HG02610 (cell line): ENCODE results near the gene CDKAL1.
A peak's percentile ranks its signal among the peaks of the same experiment; 100 is the strongest.

Source experiments
- ATAC-seq: cut with Tn5 transposase; IDR thresholded peaks from one replicate; pipeline ENCODE4 v1.9.1; 2021; ENCODE audit warnings: mild to moderate bottlenecking, moderate library complexity; ENCODE audit not compliant: unreplicated experiment

Gene CDKAL1

DNA sequence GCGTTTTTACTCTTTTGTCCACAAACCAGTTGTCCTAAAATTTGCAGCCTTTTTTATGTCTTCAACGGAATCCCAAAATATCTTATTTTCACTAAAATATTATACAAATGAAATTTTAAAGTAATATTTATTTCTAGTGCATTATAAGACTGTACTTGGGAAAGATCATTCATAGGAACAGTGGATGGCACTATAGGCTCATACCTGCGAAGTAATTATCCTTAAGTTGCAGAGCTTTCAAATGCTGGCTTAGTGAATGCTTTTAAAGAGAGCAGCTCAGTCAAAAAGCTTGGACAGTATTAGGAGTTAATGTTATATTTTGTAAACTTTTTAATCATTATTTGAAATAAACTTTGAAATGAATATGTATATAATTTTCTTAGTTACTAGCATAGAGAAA is 254.9 kb downstream of the CDKAL1 start:
- no peak for ATAC-seq

DNA sequence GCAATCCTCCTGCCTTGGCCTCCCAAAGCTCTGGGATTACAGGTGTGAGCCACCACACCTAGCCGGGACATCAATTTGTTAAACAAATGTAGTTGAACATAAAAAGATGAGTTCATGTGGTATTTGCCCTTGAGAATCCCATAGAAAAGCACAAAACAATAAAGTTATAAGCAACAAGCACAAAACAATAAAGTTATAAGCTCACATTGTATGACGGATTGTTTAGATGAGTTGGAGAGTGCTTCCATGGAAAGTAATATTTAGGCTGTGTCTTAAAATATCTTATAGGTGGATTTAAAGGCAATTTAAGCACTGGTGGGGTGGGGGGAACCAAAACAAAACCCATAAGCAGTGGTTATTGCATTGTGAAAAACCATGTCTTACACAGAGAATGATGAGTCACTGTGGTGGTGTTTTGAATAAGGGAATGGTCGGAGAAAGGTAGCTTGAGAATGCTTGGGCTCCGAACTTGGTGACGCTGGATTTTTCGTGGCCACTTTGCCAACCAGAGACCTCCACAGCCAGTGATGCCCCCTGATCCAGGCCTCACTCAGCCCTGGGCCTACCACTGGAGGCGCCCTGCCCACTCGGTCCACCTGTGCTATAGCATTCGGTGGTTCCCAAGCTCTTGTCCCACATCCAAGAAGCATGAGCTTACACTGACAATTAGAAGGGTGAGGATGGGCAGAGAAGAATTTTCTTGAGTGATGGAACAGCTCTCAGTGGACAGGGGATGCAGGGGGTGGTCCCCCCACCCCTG is 256.0 kb downstream of the CDKAL1 start:
- no peak for ATAC-seq

DNA sequence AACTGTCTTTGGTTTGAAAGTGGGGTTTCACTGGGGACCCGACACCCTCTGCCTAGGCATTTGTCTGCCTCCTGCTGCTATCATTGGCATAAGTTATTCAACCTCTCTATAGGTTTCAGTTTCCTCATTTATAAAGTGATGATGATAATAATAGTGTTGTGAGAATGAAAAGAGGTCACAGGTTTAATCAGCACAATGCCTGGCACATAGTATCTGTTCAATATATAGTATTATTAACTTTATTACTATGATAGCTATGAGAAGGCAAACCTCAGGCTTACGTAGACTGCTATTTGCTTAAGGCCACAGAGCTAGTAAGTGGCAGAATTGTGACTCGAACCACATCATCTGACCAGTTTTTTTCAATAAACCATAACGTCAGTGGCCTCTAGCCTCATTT is 256.8 kb downstream of the CDKAL1 start:
- no peak for ATAC-seq

DNA sequence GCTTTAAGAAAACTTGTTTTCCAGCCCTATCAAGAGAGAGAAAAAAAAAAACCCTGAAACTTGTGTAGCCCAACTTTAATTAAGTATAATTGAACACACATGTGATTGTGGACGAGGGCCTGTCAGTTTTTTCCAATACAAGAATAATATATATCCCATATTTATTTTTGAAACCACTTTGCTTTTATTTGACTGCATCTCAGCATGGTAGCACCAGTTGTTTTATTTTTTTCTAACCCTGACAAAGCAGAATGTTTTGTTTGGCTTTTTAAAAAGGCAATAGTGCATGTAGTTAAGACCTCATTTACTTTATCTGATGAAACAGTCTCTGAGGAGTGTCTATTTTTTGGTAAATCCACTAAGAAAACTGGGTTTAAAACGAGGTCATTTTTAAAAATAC is 257.7 kb downstream of the CDKAL1 start:
- no peak for ATAC-seq

DNA sequence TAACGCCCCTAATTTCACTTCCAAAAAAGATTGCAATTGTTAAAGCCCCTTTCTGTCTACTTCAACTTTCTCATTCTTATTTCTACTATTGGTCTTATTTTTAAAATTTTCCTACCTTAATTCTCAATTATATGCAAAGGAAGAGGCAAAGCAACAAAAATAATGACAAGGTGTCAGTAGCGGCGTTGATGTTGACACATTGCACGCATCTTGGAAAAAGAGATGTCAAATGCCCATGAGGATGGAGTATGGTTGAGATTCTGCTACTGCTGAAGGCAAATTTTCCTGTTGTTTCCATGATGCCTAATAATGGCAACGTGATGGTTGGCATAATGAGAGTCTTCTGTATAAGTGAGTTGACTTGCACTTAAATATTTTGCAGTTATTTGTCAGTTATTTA is 258.9 kb downstream of the CDKAL1 start:
- ATAC-seq, result no peak

DNA sequence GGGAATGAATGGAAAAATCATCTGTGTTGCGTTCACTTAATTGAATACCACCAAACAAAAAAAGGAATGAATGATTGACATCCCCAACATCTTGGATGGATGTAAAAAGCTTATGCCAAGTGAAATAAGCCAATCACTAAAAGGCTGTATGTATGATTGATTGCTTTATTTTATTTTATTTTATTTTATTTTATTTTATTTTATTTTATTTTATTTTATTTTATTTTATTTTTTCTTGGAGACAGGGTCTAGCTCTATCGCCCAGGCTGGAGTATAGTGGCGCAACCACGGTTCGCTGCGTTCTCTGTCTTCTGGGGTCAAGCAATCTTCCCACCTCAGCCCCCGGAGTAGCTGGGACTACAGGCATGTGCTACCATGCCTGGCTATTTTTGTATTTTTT is 263.3 kb downstream of the CDKAL1 start:
- ATAC-seq, result no peak

DNA sequence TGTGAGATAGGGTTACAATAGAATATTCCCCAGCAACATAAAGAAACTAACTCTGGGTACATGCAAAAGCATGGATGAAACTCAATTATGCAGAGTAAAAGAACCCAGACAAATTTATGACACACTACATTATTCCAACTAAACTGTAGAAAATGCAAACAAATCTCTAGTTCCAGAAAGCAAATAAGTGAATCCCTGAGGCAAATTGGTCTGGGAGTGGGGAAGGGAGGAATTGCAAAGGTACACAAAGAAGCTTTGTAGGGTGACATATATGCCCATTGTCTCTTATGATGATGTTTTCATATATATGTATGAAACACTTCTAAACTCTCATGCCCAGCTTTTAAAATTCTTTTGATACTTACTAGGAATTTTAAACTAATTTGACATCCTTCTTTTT is 266.0 kb downstream of the CDKAL1 start:
- no peak for ATAC-seq

DNA sequence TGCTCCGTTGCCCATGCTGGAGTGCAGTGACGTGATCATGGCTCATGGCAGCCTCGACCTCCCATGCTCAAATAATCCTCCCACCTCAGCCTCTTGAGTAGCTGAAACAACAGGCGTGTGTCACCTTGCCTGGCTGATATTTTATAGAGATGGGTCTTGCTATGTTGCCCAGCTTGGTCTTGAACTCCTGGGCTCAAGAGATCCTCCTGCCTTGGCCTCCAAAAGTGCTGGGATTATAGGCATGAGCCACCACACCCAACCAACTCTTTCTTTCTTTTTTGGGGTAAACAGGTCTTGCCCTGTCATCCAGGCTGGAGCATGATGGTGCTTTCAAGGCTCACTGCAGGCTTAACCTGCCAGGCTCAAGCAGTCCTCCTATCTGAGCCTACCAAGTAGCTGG is 266.4 kb downstream of the CDKAL1 start:
- no peak for ATAC-seq

DNA sequence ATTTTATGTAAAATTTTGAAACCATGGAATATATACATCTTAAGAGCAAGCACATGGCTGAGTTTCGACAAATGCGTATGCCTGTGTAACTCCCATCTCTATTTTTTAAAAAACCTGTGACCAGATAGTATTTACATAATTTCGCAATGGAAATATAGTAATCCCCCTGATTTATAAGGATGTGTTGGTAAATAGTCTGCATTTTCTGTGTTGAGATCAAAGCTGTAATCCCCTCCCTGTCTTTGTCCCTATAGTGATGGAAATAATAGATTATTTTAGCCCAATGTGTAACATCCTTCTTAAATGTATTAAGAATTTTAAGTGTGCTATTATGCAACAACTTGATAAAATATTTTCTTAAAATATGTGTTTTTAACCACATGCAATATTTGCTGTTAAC is 267.3 kb downstream of the CDKAL1 start:
- no peak for ATAC-seq

DNA sequence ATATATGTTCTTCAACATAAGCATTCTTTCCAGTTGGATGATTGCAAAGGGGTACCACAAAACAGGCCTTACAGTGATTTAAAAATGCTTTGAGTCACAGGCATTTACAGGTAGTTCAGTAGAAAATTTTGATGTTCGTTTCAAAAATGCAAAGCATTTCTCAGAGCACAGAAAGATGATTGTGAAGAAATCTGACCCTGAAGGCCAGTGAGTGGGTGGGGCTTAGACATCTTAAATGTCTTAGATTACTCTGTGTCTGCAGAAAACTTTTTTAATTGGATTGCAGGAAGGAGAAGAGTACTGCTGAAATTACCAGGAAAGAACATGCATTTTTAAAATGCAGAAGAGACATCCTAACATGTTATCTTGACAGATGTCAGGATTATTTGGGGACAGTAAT is 268.3 kb downstream of the CDKAL1 start:
- ATAC-seq, result no peak

DNA sequence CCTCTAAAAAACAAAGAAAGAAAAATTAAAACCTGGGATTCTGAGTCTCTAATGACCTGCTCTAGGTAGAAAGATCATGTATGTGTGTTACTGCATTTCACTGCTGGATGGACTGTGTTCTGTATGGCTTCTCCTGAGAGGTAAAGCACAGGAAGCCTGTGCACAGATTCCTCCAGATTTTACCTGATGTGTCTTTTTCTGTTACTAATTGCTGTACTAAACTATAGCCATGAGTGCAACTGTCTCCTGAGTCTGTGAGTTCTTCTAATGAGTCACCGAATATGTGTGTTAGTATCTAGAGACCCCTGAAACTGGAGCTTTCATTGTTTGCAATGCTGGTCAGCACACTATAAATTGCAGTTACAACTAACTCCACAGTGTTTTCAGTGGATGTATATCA is 270.8 kb downstream of the CDKAL1 start:
- ATAC-seq, result peak; percentile 62

DNA sequence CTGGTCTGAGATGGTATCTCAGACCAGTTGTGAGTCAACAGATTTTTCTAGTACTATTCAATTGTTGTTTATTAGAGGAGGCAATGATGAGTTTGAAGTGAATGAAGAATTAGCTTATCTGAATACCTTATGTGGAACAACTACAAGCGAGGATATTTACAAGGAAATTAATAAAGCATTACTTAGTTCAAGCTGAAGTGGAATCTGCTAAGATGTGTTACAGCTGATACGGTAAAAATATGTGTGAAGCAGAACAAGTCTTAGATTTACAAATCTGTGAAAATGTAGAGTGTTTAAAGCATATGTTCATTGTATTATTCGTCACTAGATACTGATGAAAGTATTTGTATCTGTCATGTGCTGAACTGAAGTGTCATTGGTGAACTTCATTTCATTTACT is 272.4 kb downstream of the CDKAL1 start:
- no peak for ATAC-seq

DNA sequence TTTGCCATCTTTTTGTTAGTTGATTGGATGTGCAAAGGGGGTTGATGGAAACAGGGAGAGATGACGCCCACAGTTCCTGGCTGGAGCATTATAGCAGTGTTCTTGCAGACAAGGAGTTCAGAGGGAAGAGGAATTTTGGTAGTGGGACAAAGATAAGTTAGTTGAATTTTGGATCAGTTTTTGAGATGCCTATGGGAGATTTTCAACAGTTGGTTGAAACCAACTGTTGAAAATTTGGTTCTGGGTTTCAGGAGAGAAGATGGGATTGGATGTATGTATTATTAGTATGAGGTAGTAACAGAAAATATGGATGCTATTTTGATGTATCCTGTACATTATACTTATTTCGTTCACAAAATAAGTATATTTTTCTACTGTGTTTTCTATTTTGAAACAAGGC is 274.2 kb downstream of the CDKAL1 start:
- ATAC-seq, result no peak

DNA sequence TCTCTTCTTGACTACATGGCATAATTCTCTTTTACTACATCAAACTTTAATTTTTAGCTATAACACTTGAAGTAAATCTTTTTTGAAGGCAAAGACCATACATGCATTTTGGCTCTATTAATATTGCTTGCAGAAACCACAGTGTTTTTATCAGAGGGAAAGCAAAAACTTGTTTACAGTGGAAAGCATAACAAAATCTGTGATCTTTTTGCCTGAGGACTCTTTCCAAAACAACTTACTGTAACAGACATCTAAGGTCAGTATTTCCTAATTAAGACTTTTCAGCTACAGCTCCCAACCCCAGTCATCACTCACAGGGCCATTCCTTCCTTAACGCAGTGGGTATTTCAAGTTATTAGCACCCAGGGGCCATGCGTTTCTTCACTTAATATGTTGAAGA is 274.7 kb downstream of the CDKAL1 start:
- no peak for ATAC-seq

DNA sequence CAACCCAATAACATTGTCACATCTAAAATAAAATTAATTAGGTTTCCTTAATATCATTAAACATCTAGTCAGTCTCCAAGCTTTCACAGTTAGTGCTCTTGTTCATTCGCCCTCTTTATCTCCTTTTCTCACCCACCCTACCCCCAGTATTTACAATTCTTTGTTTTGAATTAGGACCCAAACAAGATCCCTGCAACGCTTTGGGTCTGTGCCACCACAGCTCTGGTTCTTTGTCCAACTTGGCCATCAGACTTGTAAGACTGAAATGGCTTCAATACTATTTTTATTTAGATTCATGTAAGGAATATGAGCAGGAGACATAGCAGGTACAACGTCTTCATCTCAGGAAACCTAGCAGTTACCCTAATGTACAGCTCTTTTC is 276.5 kb downstream of the CDKAL1 start:
- no peak for ATAC-seq

DNA sequence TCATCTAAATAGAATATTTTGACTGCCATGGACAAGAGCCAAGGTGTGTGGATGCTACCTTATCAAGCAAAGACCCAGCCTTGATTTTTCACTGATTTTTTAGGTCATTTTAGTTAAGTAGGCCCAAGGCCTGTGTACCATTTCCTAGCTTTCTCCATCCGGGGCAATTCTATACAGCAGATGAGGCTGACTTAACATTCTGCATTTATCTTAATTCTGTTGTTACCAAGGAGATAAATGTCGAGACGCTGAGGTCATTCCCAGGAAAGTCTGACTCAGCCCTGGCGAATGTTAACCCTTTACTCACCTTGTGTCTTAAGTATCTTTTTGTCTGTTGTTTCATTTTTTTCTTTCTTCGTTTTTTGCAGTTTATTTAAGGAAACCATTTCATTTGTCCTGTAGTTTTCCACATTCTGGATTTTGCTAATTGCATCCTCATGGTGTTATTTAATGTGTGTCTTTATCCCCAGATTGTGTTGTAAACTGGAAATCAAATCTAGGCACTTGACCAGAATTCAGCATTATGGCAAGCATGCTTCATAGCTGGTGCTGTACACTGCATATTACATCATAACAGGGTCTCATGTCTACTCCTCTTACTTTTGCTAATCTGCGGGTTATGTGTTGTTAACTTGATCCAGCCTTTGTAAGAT is 277.0 kb downstream of the CDKAL1 start:
- no peak for ATAC-seq

DNA sequence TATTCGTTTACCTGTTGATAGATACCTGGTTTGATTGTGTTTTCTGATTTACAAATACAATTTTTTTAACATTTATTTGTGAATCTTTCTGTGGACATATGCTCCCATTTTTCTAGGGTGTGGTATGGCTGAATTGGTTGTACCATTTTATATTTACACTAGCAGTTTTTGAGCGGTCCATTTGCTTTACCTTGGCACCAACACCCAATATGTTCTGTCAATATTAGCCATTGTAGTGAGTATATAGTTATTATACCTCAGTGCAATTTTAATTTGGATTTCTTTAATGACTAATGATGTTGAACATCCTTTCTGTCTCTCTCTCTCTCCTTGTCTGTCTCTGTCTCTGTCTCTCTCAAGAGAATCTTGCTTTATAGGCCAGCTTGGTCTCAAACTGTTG is 278.5 kb downstream of the CDKAL1 start:
- ATAC-seq, result no peak

DNA sequence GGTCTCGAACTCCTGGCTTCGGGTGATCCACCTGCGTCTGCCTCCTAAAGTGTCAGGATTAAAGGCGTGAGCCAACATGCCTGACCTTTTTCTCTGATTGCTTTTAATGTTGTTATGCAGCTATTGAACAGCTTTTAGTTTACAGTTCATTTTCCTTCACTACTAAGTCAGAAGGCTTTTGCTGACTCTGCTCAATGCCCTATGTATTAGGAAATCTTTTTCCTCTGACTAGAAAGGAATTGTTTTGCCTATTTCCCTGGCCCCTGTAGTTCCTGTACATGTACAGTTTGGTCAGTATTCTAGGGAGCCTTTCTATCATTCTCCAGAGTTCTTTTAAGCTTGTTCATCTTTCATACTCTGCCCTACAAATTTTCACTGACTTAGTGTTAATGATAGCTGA is 280.2 kb downstream of the CDKAL1 start:
- ATAC-seq, result no peak

DNA sequence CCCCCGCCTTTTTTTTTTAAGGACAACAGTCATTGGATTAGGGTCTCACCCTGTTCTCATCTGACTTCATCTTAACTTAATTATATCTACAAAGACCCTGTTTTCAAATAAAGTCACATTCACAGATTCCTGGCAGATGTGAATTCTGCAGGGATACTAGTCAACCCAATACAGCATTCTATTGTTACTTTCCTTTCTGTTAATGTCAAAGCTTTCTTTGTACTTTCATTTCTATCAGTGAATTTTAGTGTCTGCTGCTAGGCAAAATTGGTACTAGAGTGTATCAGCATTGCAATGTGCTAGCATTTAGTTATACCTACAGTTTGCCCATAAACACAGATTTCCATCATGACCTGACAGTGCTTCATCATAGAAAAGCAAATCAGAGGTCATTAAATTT is 281.9 kb downstream of the CDKAL1 start:
- ATAC-seq, result no peak

DNA sequence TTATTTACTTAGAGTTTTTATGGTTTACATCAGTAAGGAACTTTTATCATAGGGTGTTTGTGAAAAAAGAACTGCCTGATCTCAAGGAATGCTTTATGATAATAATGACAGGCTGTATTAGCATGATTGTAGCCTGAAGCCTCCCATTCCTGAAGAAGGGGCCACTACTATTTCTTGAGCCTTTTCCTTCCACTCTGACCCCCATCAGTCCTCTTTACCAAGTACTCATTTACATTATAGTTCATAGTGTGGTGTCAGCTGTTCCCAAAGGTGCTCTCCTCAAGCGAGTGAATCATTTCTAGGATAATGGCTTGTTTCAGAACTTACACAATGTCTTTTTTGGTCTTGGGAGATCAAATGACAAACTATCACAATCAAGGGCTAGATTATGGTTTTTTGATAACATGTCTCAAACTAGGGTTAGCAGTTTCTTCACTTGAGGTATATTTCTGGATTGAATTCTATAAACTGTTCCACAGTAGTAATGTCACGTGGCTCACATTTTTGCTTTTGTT is 283.6 kb downstream of the CDKAL1 start:
- ATAC-seq, result no peak

DNA sequence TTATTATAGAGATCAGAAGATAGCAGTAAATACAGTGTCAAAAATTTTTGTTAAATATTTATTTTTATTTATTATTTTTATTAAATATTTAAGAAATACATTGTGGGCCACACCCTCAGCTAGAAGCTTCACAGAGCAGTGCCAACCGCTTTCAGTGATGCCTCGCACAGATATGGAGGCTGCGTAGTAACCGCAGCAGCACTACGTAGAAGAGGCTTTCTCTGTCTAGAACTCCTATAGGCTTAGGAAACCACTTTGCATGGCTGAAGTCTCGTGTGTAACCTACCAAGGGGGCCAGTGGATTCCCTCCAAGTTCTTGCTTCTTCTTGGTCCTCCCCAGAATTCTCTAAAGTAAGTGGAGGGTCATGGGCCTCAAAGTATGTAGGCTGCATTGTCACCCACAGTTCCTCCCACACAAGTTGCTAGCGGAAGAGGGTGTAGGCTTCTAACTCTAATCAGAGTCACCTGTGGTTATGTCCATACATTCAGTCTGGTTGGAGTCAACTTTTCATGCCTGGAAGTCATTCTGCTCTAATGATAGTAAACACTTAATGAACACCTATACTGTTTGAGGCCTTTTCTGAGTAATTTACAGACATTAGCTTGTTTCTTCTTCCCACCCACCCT is 285.6 kb downstream of the CDKAL1 start:
- no peak for ATAC-seq

DNA sequence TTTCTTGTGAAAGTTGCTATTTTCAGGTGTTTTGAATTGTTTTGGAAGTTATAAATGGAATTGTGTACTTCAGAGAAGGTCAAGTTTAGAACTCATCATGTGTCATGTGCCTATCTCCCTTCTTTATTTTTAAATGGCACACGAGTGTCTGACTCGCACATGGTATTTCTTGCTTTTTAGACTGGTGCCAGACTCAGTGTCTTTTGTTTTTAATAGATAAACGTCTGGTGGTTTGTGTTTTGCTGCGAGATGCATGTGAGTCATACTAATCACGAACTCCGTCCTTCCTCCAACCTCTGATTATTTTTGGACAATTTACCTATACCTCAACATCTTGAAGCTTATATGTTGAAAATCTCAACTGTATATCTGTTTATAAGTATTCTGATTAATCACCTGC is 292.1 kb downstream of the CDKAL1 start:
- ATAC-seq, result no peak
